Measurements from ENCODE around the gene DIPK2A. TPM values are rescaled to one million over a fixed set of nuclear protein-coding genes. Genes with fewer than 3 reads are reported as not detected.

Gene DIPK2A
- total and polyA plus RNA-seq, 11 donors: 3.3 to 13.9 (median 8.6) TPM

DNA sequence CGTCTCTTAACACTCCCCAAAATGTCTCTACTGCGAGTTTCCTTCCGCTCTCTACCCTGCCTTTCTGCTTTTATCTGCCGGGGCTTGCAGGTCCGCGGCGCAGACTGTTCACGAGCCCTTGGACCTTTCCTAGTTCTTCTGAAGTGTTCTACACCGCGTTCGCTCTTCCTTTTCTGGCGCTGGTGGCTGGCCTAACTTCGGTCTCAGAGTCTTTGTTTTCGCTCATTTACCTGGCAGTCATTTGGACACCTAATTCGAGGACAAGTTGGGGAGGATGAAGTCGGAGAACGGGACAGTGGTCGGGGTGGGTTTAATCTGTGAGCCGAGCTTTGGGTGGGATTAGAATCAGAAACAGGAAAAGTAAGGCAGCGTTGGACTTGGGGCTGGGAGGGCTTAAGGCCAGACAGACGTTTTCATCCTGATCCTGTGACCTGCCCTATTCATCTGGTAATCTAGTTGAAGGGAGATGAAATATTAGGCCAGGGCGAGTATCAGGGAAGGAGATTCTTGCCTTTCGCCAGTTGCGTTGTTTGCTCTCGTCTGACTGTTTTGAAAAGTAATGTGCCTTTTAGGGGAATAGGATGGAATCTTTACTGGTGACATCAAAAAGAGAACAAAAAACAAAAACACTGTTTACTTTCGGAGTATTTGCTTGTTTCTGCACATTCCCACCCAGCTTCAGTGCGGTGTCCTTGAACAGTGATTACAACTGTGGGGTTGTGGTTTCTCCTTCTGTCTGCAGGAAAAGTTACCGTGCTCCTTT is 1.8 kb downstream of the DIPK2A start:
- H3K36me3 ChIP-seq: no peaks in the 10 kb centered on the region
- TF ChIP-seq, protein P1, sequence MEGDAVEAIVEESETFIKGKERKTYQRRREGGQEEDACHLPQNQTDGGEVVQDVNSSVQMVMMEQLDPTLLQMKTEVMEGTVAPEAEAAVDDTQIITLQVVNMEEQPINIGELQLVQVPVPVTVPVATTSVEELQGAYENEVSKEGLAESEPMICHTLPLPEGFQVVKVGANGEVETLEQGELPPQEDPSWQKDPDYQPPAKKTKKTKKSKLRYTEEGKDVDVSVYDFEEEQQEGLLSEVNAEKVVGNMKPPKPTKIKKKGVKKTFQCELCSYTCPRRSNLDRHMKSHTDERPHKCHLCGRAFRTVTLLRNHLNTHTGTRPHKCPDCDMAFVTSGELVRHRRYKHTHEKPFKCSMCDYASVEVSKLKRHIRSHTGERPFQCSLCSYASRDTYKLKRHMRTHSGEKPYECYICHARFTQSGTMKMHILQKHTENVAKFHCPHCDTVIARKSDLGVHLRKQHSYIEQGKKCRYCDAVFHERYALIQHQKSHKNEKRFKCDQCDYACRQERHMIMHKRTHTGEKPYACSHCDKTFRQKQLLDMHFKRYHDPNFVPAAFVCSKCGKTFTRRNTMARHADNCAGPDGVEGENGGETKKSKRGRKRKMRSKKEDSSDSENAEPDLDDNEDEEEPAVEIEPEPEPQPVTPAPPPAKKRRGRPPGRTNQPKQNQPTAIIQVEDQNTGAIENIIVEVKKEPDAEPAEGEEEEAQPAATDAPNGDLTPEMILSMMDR (IDR thresholded peaks at IDR 0.05): peak in 2 of 12 donors; percentile 1 to 31
- TF ChIP-seq POLR2A (IDR thresholded peaks at IDR 0.05): no peak
- no peaks in the 10 kb centered on the region for H3K9me3 ChIP-seq
- no peaks in the 10 kb centered on the region for H3K27me3 ChIP-seq
- intact Hi-C loops (cut with DNase I): loop anchor here in 2 of 10 donors (10.0 kb wide), 2 partner anchors 291 to 791 kb away; no protein-coding TSS in a partner anchor
- DNase-seq (peak in 3 of 5 donors; percentile 24 to 64 (median 26)), ATAC-seq (peak in 2 of 4 donors; percentile 24 to 32)
- WGBS, 4 donors: 0 to 2% (median 1%) methylated on average over 28 of the region's 28 CpGs
- H3K4me1 ChIP-seq: peaks cover 0 to 47% (median 20%) of the 10 kb centered on the region in 12 donors
- H3K4me3 ChIP-seq: peak overlapping the region; percentile 82 to 97 (median 88)
- peak overlapping the region; percentile 89 to 99 (median 96) for H3K27ac ChIP-seq

- Histone ChIP-seq H3K36me3 (no peaks in the 10 kb centered on the region), H3K9me3 (no peaks in the 10 kb centered on the region), H3K4me1 (peaks cover 0 to 56% (median 25%) of the 10 kb centered on the region in 12 donors), H3K27ac (peak overlapping the region in 8 of 12 donors; percentile 53 to 98 (median 96)), H3K27me3 (no peaks in the 10 kb centered on the region), H3K4me3 (peak overlapping the region in 11 of 12 donors; percentile 82 to 97 (median 86))
- DNase-seq: no peak
- intact Hi-C loops (cut with DNase I): loop anchor here in 2 of 10 donors (10.0 kb wide), 2 partner anchors 290 to 790 kb away; no protein-coding TSS in a partner anchor
- 44 to 56% (median 49%) methylated on average over 6 of the region's 6 CpGs for WGBS, 4 donors
- ATAC-seq: no peak
- TF ChIP-seq, protein P1 (IDR thresholded peaks at IDR 0.05): no peak
- no peak for TF ChIP-seq POLR2A (IDR thresholded peaks at IDR 0.05)
Measured at GRCh38 chr3:143974271-143975238, 2.9 kb downstream of the DIPK2A start.

- H3K4me1 ChIP-seq: peaks cover 0 to 62% (median 27%) of the 10 kb centered on the region in 12 donors
- H3K27ac ChIP-seq: peak overlapping the region in 4 of 12 donors; percentile 24 to 98 (median 38)
- H3K4me3 ChIP-seq: peak overlapping the region in 6 of 12 donors; percentile 84 to 97 (median 88)
- TF ChIP-seq POLR2A (IDR thresholded peaks at IDR 0.05): no peak
- TF ChIP-seq, protein P1 (IDR thresholded peaks at IDR 0.05): peak in 11 of 12 donors; percentile 22 to 67 (median 51)
- H3K36me3 ChIP-seq: no peaks in the 10 kb centered on the region
- H3K9me3 ChIP-seq: no peaks in the 10 kb centered on the region
- ATAC-seq (no peak), DNase-seq (no peak)
- intact Hi-C loops (cut with DNase I): loop anchor here in 2 of 10 donors (10.0 kb wide), 2 partner anchors 289 to 789 kb away; no protein-coding TSS in a partner anchor
- no peaks in the 10 kb centered on the region for H3K27me3 ChIP-seq
- WGBS, 4 donors: 50 to 58% (median 52%) methylated on average over 3 of the region's 3 CpGs
Measured at GRCh38 chr3:143975554-143976152, 4.0 kb downstream of the DIPK2A start.

All from heart left ventricle (tissue), 16 donors.